HG02885 (cell line): Measurements from ENCODE around the gene ARHGEF26.

Source experiments
- ATAC-seq: cut with Tn5 transposase; IDR thresholded peaks from one replicate; pipeline ENCODE4 v1.9.1; 2021; ENCODE audit warnings: mild to moderate bottlenecking; ENCODE audit not compliant: unreplicated experiment, poor library complexity

ARHGEF26 gene

DNA sequence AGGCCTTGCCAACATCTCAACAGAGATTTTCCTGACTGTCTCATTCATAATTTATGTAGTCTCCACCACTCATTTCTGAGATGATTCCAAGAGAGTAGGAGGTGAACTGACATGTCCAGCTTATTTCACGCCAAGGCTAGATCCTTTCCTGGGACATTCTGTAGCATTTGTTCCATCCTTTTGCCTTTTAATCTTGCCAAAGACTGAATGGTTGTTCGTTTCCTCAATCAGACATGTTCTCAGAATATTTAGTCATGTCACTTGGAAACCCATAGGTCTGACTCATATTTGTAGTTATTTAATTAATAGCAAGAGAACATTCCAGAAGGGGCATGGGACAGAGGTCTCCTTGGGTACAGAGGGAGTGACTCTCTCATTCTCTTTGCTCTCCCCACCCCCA lies 122.2 kb downstream of the ARHGEF26 start:
- ATAC-seq: no peak

DNA sequence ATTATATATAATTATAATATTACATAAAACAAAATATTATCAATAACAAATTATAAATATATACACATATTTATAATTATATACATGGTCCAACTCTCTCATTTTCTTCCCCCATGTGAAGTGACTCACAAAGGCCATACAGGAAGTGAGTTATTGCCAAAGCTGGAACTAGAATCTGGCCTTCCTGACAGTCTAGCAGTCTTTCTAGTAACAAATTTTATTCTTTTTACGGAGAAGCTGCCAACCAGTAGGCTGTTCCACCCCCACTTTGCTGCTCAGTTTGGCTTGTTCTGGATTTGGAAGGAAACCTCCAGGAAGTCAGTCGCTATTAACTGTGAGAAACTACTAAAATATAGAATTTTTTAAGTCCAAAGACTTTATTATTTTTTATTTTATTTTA lies 123.5 kb downstream of the ARHGEF26 start:
- ATAC-seq: no peak

DNA sequence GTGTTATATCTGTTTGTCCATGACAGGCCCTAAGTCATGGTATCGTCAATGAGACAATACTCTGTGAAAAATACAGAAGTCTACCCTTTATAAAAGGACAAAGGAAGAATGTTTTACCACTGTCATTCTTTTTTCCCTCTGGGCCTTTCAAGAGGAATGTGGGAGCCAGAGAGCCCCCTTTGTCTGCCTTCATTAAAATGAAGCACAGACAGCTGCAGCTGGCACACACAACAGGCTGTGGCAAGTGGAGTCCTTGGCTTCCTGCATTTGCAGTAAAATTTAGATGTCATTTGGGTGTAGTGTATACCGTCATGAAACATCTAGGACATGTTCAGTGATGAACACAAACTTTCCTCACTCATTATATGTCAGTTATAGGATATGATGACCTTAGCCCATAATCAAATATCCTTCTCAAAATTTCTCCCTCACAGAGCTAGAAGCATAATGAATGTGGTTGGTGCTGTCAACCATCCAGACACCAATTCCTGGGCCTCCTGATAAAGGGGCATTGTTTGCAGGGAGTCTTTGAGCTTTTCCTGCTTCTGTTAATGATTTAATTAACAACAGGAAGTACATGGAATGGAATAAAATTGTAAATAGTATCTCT lies 126.7 kb downstream of the ARHGEF26 start:
- ATAC-seq: no peak

DNA sequence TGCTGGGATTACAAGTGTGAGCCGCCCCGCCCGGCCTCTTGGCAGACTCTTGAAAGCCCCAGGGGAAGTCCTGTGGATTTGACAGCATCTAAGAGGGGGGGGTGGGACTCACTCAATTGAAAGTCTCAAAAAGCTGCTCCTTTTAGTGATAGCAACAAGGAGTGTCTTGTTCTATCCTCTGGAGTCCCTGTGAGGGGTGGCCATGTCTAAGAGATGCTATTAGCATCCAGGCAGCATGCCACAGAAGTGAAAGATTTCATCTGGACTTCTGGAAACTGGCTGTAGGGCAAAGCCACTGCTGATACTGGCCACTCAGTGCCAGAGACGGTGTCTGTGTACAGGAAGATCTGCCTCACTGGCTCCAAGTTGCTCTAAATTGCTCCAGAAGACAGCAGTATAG lies 129.1 kb downstream of the ARHGEF26 start:
- ATAC-seq: no peak

DNA sequence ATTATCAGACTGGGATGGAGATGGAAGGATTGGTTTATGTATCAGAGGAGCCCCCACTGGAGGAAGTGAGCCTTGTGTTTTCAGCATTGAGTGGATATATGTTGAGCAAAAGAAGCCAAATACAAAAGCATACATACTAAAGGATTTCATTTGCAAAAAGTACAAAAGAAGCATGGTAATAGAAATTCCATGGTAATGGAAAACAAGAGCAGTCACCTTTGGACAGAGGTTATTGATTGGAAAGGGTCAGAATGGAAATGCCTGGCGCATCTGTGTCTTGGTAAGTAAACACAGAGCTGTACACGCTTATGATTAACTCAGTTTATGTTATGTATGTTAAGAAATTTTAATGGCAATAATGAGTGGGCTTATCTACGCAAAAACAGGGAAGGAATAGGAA lies 130.4 kb downstream of the ARHGEF26 start:
- ATAC-seq: no peak

DNA sequence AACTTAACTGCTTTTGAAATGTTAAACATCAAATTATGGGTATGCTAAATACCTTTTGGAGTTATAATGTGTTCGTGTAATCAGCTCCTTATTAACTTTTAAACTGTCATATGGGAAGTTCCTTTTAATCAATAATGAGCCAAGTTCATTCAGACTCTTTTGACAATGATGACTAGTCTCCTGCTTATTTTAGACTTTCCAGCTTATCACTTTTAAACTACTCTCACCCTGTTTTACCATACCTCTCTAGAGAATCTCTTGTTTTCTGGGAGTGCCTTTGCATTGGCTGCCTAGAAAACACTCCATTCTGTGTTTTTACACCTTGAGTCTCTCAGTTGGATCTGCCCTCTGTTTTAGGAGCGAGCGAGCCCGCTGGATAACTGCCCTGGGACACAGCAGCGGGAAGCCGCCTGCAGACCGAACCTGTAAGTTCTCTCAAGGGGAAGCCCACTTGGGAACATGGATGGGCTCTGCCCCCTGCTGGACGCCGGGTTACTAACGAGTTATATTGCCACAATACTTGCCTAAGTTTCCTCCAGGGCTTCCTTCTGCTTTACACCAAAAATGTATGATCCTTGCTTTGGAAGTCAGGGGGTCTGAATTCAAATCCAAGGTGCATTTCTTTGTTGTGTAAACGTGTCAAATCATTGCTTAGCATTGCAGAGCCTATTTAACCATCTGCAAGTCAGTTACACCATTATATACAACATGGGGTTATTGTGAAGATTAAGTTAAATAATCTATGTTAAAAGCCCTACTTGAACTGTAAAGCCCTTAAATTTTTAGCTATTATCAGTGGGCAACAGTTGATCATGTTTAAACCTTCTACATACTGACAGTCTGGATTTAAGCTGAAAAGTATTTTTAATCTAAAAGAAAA lies 131.8 kb downstream of the ARHGEF26 start:
- peak; percentile 94 for ATAC-seq

DNA sequence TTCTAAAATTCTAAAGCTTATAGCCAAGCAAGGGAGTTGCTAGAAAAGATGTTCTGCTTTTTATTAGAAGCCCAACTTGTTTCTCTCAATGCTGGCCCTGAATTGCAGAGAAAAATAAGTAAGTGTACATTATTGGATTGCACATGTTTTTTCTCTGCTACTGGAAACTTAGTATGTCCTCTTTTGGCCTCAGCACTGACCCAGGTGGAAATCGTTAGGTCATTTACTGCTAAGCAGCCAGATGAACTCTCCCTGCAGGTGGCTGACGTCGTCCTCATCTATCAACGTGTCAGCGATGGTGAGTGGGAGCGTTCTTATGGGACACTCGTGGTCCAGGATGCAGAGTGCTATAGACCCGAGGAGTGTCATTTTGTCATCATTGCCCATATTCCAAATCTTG lies 133.3 kb downstream of the ARHGEF26 start:
- ATAC-seq: no peak

DNA sequence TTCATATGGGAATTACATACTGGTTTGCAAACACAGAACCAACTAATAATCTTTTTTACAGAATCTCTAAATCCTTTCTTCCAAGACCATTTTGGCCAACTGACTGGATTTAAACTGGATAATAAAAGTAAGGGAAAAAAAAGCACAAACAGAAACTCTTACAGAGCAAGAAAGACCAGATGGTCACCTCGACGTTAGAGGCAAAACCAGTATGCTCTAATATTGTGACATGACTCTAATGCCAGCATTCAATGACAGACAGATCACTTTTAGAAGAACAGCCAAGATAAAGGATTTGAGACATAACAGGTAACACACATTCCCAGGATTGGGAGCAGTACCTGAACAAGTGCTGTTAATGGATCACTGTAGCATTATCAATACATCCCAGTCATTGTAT lies 152.2 kb downstream of the ARHGEF26 start:
- no peak for ATAC-seq

DNA sequence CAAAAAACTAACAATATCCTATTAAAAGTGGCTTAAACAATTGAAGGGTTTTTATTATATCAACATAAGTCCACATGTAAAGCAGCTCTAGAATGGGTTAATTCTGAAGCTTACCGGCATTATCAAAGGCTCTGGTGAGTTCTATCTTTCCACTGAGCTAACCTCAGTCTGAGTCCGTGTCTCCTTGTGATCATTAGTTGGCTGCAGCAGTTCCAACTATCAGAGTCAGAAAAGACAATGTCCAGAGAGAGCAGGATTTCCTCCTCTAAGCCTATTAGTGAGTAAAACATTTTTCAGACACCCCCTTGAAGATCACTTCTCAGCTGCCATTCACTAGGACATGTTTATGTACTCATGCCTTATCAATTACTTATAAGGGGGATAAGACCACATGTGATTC lies 153.2 kb downstream of the ARHGEF26 start:
- no peak for ATAC-seq

DNA sequence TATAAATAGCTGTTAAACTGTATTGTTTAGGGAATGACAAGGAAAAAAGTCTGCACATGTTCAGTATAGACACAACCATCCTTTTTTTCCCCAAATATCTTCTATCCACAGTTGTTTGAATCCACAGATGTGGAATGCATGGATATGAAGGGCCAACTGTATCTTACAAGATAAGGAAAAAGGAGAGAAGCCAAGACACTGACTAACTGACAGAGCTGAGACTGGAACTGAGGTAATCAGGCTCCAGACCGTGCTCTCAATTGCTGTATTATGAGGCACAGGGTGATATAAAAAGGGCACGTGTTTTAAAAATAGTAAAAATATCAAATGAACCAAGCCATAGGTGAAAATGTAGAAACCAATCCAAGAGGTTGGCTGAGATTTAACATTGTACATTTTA lies 154.1 kb downstream of the ARHGEF26 start:
- ATAC-seq: no peak

DNA sequence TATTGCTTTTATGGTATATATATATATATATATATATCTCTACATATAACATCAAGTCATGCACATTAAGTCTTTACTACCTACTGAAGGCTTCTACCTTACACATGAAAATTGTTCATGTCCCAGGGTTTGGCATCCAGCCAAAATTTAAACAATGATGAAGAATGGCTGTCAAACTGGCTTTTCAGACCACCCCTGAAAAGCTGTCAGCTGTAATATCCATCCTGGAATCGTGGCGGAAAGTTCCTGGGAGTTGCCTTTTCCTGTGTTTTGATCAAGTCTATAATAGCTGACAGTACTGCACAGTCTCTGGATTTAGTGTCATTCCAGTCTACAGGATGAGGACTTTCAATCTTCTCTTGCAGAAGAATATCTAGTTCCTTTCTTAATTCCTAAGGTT lies 154.8 kb downstream of the ARHGEF26 start:
- ATAC-seq: no peak

DNA sequence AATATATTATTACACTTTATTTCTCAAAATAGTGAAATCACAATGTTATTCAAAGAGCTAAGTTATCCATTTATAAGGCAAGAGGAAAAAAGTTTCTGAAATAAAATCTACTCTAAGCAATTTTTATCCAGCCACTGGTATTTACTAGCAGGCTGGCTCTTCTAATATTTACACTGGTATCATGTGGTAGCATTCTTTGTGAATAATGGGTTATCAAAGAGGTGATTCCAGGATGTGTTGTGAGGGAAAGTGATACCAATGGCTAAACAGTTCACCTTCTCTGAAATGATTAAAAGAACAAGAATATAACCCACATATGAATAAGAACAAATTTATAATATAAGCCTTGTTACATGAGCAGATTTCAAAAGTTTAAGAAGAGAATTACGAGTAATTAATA lies 159.0 kb downstream of the ARHGEF26 start:
- no peak for ATAC-seq

DNA sequence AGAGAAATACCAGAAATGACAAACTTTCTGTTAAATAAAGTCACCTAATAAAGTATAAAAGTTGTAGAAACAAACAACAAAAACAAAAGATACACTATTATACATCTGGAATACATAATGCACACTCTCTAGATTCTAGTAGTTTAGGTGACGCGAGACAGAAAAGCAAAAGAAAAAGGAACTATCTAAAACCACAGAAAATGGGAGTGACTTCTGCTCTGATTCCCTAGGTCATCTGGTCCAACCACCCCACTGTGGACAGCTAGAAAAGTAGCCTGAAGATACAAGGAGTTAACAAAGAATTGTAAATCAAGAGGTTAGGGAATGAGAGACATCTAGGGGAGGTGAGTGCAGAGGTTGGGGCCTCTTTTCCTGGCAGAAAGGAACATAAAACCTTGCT lies 164.0 kb downstream of the ARHGEF26 start:
- ATAC-seq: peak; percentile 71

DNA sequence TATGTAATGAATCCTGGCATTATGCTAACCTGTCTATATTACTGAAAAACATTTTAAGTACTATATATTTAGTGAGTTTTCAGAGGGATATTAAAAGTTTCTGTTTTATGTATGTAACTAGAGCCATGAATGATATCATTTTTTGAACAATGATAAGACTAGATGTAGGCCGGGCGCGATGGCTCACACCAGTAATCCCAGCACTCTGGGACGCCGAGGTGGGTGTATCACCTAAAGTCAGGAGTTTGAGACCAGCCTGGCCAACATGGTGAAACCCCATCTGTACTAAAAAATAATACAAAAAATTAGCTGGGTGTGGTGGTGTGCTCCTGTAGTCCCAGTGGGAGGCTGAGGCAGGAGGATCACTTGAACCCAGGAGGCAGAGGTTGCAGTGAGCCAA lies 169.0 kb downstream of the ARHGEF26 start:
- ATAC-seq: no peak

DNA sequence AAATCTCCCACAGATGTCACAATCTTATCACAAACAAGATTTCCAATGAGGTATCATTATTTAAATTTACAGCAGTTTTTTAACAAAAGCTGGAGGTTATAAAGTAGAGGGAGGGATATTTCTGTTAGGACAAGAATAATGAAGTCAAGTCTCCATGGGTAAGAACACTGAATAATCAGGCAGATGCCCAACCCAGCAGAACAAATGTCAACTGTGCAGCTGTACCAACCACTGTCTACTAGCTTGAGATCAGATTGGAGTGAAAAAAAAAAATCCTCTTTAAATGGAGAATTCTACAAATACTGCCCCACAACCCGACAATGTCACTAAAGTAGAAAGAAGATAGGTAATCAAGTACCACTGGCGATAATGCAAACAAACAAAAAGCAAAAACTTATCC lies 172.8 kb downstream of the ARHGEF26 start:
- no peak for ATAC-seq

DNA sequence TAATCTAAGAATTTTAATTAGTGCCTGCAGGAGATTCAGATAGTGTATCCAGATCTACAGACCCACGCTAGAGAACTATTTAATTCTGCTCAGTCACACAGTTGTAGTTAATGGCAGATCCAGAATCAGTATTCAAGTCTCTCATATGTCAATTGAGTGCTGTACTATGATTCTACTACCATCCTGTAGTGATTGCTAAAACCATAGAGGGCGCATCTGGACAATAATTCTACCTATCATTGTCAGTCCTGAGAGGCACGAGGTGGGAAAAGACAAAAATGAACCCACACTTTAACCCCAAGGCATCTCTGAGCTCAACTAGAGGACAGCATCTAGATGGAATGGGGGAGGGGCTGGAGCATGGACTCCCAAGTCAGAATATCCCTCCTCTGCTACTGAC lies 180.4 kb downstream of the ARHGEF26 start:
- ATAC-seq: no peak

DNA sequence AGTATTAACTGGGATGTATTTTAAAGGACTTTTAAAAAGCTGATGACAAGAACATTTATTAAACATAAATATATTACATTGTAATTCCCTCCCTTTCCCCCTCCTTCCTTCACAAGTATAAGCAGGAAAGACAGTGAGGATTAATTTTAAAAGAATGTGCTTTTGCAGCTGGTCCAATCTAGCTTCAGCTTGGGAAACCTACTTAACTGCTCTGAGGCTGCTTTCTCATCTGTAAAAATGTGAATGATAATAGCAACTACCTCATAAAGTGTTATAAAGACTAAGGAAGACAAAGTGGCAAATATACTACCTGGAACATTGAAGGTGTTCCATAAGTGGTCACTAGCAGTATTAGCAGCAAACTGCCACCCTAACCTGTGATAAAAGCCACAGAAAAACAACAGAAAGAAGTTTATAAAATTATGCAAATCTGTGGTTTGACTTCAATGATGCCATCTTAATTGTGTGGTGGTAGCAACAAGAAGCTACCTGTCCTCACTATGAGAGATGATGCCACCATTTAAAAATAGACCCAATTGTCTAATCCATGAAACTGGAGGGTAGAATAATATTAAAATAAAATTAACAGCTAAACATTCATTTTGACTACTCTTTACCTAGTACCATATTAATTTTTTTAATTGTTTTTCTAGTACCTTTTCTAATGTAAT lies 183.1 kb downstream of the ARHGEF26 start:
- ATAC-seq: no peak

DNA sequence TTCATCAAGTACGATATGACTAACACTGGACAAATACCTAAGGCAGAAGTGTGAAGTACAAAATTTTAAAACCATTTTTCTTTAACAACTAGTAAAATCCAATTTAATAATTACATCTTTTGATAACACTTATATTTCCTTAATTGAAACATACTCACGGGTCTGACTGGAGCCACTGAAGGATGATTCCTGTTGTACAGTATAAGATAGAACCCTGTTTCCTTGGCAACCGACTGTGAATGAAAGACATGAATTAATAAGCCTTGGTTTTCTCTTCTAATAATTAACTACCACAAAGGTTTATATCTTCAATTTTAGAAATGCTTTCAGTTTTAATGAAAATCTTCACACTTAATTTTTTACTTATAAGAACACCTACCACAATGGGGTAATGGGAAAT lies 183.7 kb downstream of the ARHGEF26 start:
- ATAC-seq: no peak

DNA sequence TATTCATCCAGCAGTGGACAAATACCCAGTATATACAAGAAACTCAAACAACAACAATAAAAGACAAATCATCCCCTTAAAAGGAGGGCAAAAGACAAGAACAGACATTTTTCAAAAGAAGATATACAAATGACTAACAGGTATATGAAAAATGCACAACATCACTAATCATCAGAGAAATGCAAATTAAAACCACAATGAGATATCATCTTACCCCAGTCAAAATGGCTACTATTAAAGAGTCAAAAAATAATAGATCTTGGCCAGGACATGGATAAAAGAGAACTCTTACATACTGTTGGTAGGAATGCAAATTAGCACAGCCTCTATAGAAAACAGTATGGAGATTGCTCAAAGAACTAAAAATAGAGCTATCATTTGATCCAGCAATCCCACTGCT lies 186.2 kb downstream of the ARHGEF26 start:
- no peak for ATAC-seq
